Adrenal gland (tissue), 12 donors: ENCODE data around the gene NKX1-2. TPM values are rescaled to one million over a fixed set of nuclear protein-coding genes. Genes with fewer than 3 reads are reported as not detected.

Source experiments
- DNase-seq, 7 donors: peaks; one replicate each; pipeline ENCODE4 v3.0.0-alpha.2; 2019 to 2020
- H3K27ac ChIP-seq, 5 donors: fragments of 200-600 bp; sonication (generic) in 4 of 5; 1 replicate in 3 of 5; 2 replicates in 2 of 5; pipeline versions ENCODE4 v1.5.1 to v1.8.0; 2016 to 2020; ENCODE audit warnings: mild to moderate bottlenecking in 1 of 5
- H3K27me3 ChIP-seq: fragments of 200-600 bp; 2 replicates; pipeline ENCODE4 v1.8.0; 2021
- H3K36me3 ChIP-seq, 2 donors: fragments of 200-600 bp; replicated peaks in 1 of 2; 1 replicate in 1 of 2; 2 replicates in 1 of 2; pipeline versions ENCODE4 v1.5.1 to v1.8.0; 2018 to 2022
- H3K4me1 ChIP-seq, 2 donors: fragments of 200-600 bp; replicated peaks in 1 of 2; 1 replicate in 1 of 2; 2 replicates in 1 of 2; pipeline versions ENCODE4 v1.5.1 to v1.8.0; 2018 to 2021
- H3K4me3 ChIP-seq, 4 donors: fragments of 200-600 bp; sonication (generic) in 3 of 4; one replicate each; pipeline ENCODE4 v1.5.1; 2016 to 2018
- H3K9me3 ChIP-seq, 3 donors: fragments of 200-600 bp; sonication (generic) in 1 of 3; replicated peaks in 1 of 3; 1 replicate in 2 of 3; 2 replicates in 1 of 3; pipeline versions ENCODE4 v1.5.1 to v1.8.0; 2016 to 2021
- POLR2A ChIP-seq, 2 donors: fragments of 450-650 bp; IDR thresholded peaks; one replicate each; pipeline ENCODE4 v1.6.1; 2017; ENCODE audit warnings: antibody characterized with exemption in 2 of 2, mild to moderate bottlenecking in 2 of 2, moderate library complexity in 1 of 2
- WGBS, 4 donors: extraction: QIAGEN DNeasy Blood & Tissue Kit in 2 of 4; methylation state at CpG; one replicate each; pipeline versions ENCODE4 v1.1.5 to v1.1.7; 2013 to 2017; 5-methylcytosine and 5-hydroxymethylcytosine counted together
- intact Hi-C, 2 donors: fragments of 100-400 bp; cut with DNase I; formaldehyde crosslinking; loops; one replicate each; pipeline versions ENCODE4 v1.14.1 to v1.15.0; 2022 to 2023
- polyA plus RNA-seq, 3 donors: library from polyadenylated mRNA; stranded (reverse); fragments of 200-250 nt in 2 of 3; fragments of 350-450 nt in 1 of 3; fragmentation: Illumina TruSeq in 1 of 3; extraction: RNeasy Lipid Tissue Mini Kit (QIAGEN cat#74804) in 1 of 3; gene quantifications; one replicate each; pipeline ENCODE4 v1.2.3, GENCODE V29; 2013 to 2014
- total RNA-seq, 9 donors: library from RNA; depleted of rRNA in 4 of 9; stranded (reverse); fragments of >200 nt in 4 of 9; fragments of 120-200 nt in 1 of 9; fragmentation: NEBNext Ultra II Directional in 1 of 9; extraction: Animal tissue kit (Norgen Biotek cat#: 25700) in 1 of 9; gene quantifications; one replicate each; pipeline versions ENCODE4 v1.1.0 to v1.2.4, GENCODE V29; 2013 to 2023
- TF ChIP-seq, protein P1 (sequence below), 6 experiments: fragments of 450-650 bp in 4 of 6; fragments of 200-600 bp in 2 of 6; sonication (generic) in 1 of 6; IDR thresholded peaks; 1 replicate in 5 of 6; 2 replicates in 1 of 6; pipeline versions ENCODE4 v1.5.1 to v1.8.0; 2016 to 2021; ENCODE audit warnings: antibody characterized with exemption in 6 of 6, mild to moderate bottlenecking in 2 of 6, moderate library complexity in 1 of 6
- donor health status: healthy with polysubstance abuse.
- donor health status: Bipolar disorder and iron deficiency.
- donor health status: DM: yes; HTN: yes; CAD: no.
- donor health status: DM: no; HTN: no; CAD: no.
- donor health status: DM: no; HTN: no; CAD: no.
- donor health status: DM: yes; HTN: yes; CAD: no.

The NKX1-2 gene
- total and polyA plus RNA-seq, 12 donors = not detected

- WGBS, 4 donors = 86 to 91% (median 90%) methylated on average over 2 of the region's 2 CpGs
- H3K27me3 ChIP-seq = no peaks in the 10 kb centered on the region
- no peak for DNase-seq
- H3K36me3 ChIP-seq = no peaks in the 10 kb centered on the region
- H3K4me1 ChIP-seq = no peaks in the 10 kb centered on the region
- no peak overlapping the region for H3K4me3 ChIP-seq
- intact Hi-C loops = no loop called here
- H3K27ac ChIP-seq = no peak overlapping the region
- no peaks in the 10 kb centered on the region for H3K9me3 ChIP-seq
- TF ChIP-seq, protein P1, sequence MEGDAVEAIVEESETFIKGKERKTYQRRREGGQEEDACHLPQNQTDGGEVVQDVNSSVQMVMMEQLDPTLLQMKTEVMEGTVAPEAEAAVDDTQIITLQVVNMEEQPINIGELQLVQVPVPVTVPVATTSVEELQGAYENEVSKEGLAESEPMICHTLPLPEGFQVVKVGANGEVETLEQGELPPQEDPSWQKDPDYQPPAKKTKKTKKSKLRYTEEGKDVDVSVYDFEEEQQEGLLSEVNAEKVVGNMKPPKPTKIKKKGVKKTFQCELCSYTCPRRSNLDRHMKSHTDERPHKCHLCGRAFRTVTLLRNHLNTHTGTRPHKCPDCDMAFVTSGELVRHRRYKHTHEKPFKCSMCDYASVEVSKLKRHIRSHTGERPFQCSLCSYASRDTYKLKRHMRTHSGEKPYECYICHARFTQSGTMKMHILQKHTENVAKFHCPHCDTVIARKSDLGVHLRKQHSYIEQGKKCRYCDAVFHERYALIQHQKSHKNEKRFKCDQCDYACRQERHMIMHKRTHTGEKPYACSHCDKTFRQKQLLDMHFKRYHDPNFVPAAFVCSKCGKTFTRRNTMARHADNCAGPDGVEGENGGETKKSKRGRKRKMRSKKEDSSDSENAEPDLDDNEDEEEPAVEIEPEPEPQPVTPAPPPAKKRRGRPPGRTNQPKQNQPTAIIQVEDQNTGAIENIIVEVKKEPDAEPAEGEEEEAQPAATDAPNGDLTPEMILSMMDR (IDR thresholded peaks at IDR 0.05) = no peak
- no peak for TF ChIP-seq POLR2A (IDR thresholded peaks at IDR 0.05)
Measured at GRCh38 chr10:124484661-124485060, 34.8 kb upstream of the NKX1-2 start.

DNA sequence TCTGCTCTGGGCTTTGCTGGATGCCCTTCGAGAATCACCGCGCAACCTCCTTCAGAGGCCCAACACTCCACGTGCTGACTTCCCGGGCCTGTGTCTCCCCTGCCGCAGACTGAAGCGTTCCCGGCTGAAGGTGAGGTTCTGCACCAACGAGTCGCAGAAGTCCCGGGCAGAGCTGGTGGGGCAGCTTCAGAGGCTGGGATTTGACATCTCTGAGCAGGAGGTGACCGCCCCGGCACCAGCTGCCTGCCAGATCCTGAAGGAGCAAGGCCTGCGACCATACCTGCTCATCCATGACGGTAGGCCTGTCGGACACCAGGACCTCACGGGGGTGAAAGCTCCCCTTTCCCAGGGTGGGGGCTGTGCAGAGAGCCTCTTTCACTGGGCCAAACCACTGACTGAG is 34.2 kb upstream of the NKX1-2 start:
- WGBS, 4 donors = 80 to 98% (median 96%) methylated on average over 4 to 17 of the region's 17 CpGs
- DNase-seq = no peak
- intact Hi-C loops = no loop called here

GRCh38 chr10:124482876-124483275 is 33.0 kb upstream of the NKX1-2 start:
- Histone ChIP-seq H3K36me3 (no peaks in the 10 kb centered on the region), H3K9me3 (no peaks in the 10 kb centered on the region), H3K27me3 (no peaks in the 10 kb centered on the region), H3K4me3 (no peak overlapping the region), H3K27ac (no peak overlapping the region), H3K4me1 (no peaks in the 10 kb centered on the region)
- WGBS, 4 donors = 90 to 95% (median 91%) methylated on average over 12 of the region's 12 CpGs
- no peak for TF ChIP-seq POLR2A (IDR thresholded peaks at IDR 0.05)
- TF ChIP-seq, protein P1 (IDR thresholded peaks at IDR 0.05) = no peak
- intact Hi-C loops = no loop called here
- no peak for DNase-seq

More for the DNA sequence above, 34.2 kb upstream of the NKX1-2 start:
- Histone ChIP-seq H3K27ac (no peak overlapping the region), H3K27me3 (no peaks in the 10 kb centered on the region), H3K4me3 (no peak overlapping the region), H3K4me1 (no peaks in the 10 kb centered on the region), H3K36me3 (no peaks in the 10 kb centered on the region), H3K9me3 (no peaks in the 10 kb centered on the region)
- TF ChIP-seq POLR2A (IDR thresholded peaks at IDR 0.05) = no peak
- TF ChIP-seq, protein P1 (IDR thresholded peaks at IDR 0.05) = no peak

DNA sequence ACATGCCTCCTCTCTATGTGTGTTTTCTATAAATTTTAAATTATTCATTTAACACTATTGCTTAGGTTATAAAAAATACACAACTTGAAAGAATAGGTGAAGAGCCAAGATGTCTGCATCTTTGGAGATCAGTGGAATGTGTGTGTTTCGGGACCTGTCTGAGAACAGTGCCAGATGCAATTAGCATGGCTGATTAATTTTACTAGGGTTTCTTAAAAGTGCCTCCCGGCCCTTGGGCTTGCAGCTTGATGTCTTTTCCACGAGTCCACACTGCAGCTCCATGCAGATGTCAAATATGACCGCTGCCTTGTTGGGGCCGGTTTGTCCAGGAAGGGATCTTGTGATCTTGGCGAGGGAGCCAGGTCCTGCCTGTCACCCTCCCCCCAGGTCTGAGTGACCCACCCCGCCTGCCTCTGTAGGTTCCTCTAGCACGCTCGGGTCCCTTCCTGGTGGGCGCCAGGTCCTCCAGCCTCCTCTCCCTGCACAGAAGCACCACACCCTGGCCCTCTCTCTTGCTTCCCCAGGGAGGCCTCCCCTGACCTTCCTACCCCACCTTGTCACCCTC is 32.5 kb upstream of the NKX1-2 start:
- Histone ChIP-seq H3K27me3 (no peaks in the 10 kb centered on the region), H3K4me1 (no peaks in the 10 kb centered on the region), H3K27ac (no peak overlapping the region), H3K9me3 (no peaks in the 10 kb centered on the region), H3K36me3 (no peaks in the 10 kb centered on the region), H3K4me3 (no peak overlapping the region)
- intact Hi-C loops = no loop called here
- DNase-seq = no peak
- TF ChIP-seq POLR2A (IDR thresholded peaks at IDR 0.05) = no peak
- TF ChIP-seq, protein P1 (IDR thresholded peaks at IDR 0.05) = no peak
- WGBS, 4 donors = 87 to 96% (median 91%) methylated on average over 9 to 10 of the region's 10 CpGs
